ENCODE measurements around the gene LOC128125822.

LOC128125822 gene

GRCh38 chr6:63537959-63538300, 34.4 kb upstream of the LOC128125822 start:
- no peak overlapping the region for H3K4me3 Mint-ChIP-seq
- H3K36me3 Mint-ChIP-seq (ENCODE audit: low read depth): no peaks in the 10 kb centered on the region
- H3K4me1 Mint-ChIP-seq: no peaks in the 10 kb centered on the region
- DNase-seq: no peak
- no peaks in the 10 kb centered on the region for H3K9me3 Mint-ChIP-seq
- H3K27ac Mint-ChIP-seq: no peak overlapping the region
- ChIA-PET CTCF (interaction anchor here (1.4 kb wide), 1 partner anchor 10 kb away, joined by 4 read pairs; no protein-coding TSS in a partner anchor), POLR2A (no interaction called here)
- H3K27me3 Mint-ChIP-seq: peaks cover 15% of the 10 kb centered on the region

- Mint-ChIP-seq H3K4me1 (no peaks in the 10 kb centered on the region), H3K36me3 (ENCODE audit: low read depth) (no peaks in the 10 kb centered on the region), H3K27ac (no peak overlapping the region), H3K27me3 (peaks cover 19% of the 10 kb centered on the region), H3K4me3 (no peak overlapping the region), H3K9me3 (no peaks in the 10 kb centered on the region)
- ChIA-PET CTCF (interaction anchor here (1.4 kb wide), 1 partner anchor 11 kb away, joined by 4 read pairs; no protein-coding TSS in a partner anchor), POLR2A (interaction anchor here (0.6 kb wide), 1 partner anchor 28 kb away, joined by 3 read pairs; no protein-coding TSS in a partner anchor)
- no peak for DNase-seq
Measured at GRCh38 chr6:63538550-63538949, 33.7 kb upstream of the LOC128125822 start.

GRCh38 chr6:63543001-63543400, 29.3 kb upstream of the LOC128125822 start:
- Mint-ChIP-seq H3K4me1 (no peaks in the 10 kb centered on the region), H3K9me3 (no peaks in the 10 kb centered on the region), H3K4me3 (no peak overlapping the region), H3K27me3 (peaks cover 34% of the 10 kb centered on the region), H3K36me3 (ENCODE audit: low read depth) (no peaks in the 10 kb centered on the region), H3K27ac (no peak overlapping the region)
- ChIA-PET POLR2A (no interaction called here), CTCF (no interaction called here)
- no peak for DNase-seq

GRCh38 chr6:63543982-63544381, 28.3 kb upstream of the LOC128125822 start:
- POLR2A ChIA-PET: no interaction called here

GRCh38 chr6:63546236-63546635, 26.0 kb upstream of the LOC128125822 start:
- H3K4me1 Mint-ChIP-seq: no peaks in the 10 kb centered on the region
- ChIA-PET POLR2A (no interaction called here), CTCF (no interaction called here)
- no peaks in the 10 kb centered on the region for H3K9me3 Mint-ChIP-seq
- no peak overlapping the region for H3K4me3 Mint-ChIP-seq
- DNase-seq: no peak
- H3K27me3 Mint-ChIP-seq: peaks cover 31% of the 10 kb centered on the region
- no peaks in the 10 kb centered on the region for H3K36me3 Mint-ChIP-seq (ENCODE audit: low read depth)
- no peak overlapping the region for H3K27ac Mint-ChIP-seq

More at GRCh38 chr6:63543982-63544381, 28.3 kb upstream of the LOC128125822 start:
- Mint-ChIP-seq H3K4me3 (no peak overlapping the region), H3K4me1 (no peaks in the 10 kb centered on the region), H3K27ac (no peak overlapping the region), H3K27me3 (peaks cover 34% of the 10 kb centered on the region), H3K9me3 (no peaks in the 10 kb centered on the region), H3K36me3 (ENCODE audit: low read depth) (no peaks in the 10 kb centered on the region)
- no peak for DNase-seq
- CTCF ChIA-PET: no interaction called here

- ChIA-PET CTCF (no interaction called here), POLR2A (no interaction called here)
- H3K4me1 Mint-ChIP-seq: no peaks in the 10 kb centered on the region
- no peaks in the 10 kb centered on the region for H3K36me3 Mint-ChIP-seq (ENCODE audit: low read depth)
- no peaks in the 10 kb centered on the region for H3K9me3 Mint-ChIP-seq
- H3K27me3 Mint-ChIP-seq: peaks cover 28% of the 10 kb centered on the region
- no peak overlapping the region for H3K4me3 Mint-ChIP-seq
- H3K27ac Mint-ChIP-seq: no peak overlapping the region
- DNase-seq: no peak
Measured at GRCh38 chr6:63546697-63547096, 25.6 kb upstream of the LOC128125822 start.

GRCh38 chr6:63549076-63549475, 23.2 kb upstream of the LOC128125822 start:
- Mint-ChIP-seq H3K4me1 (no peaks in the 10 kb centered on the region), H3K9me3 (no peaks in the 10 kb centered on the region), H3K27ac (no peak overlapping the region), H3K4me3 (no peak overlapping the region), H3K36me3 (ENCODE audit: low read depth) (no peaks in the 10 kb centered on the region), H3K27me3 (peaks cover 13% of the 10 kb centered on the region)
- DNase-seq: no peak
- CTCF ChIA-PET: interaction anchor here (0.7 kb wide), 1 partner anchor 25 kb away, joined by 3 read pairs; no protein-coding TSS in a partner anchor
- POLR2A ChIA-PET: no interaction called here

- Mint-ChIP-seq H3K4me3 (no peak overlapping the region), H3K9me3 (no peaks in the 10 kb centered on the region)
- DNase-seq: no peak
Measured at GRCh38 chr6:63553208-63553607, 19.1 kb upstream of the LOC128125822 start.

GRCh38 chr6:63553900-63554299, 18.4 kb upstream of the LOC128125822 start:
- Mint-ChIP-seq H3K27ac (no peak overlapping the region), H3K4me3 (no peak overlapping the region), H3K9me3 (no peaks in the 10 kb centered on the region), H3K4me1 (no peaks in the 10 kb centered on the region), H3K27me3 (peaks cover 13% of the 10 kb centered on the region), H3K36me3 (ENCODE audit: low read depth) (no peaks in the 10 kb centered on the region)
- no peak for DNase-seq
- POLR2A ChIA-PET: no interaction called here
- CTCF ChIA-PET: no interaction called here

More at GRCh38 chr6:63553208-63553607, 19.1 kb upstream of the LOC128125822 start:
- peaks cover 8% of the 10 kb centered on the region for H3K27me3 Mint-ChIP-seq
- POLR2A ChIA-PET: no interaction called here
- H3K36me3 Mint-ChIP-seq (ENCODE audit: low read depth): no peaks in the 10 kb centered on the region
- CTCF ChIA-PET: no interaction called here
- no peaks in the 10 kb centered on the region for H3K4me1 Mint-ChIP-seq
- no peak overlapping the region for H3K27ac Mint-ChIP-seq

GRCh38 chr6:63554782-63555181, 17.5 kb upstream of the LOC128125822 start:
- Mint-ChIP-seq H3K36me3 (ENCODE audit: low read depth) (no peaks in the 10 kb centered on the region), H3K27me3 (peaks cover 13% of the 10 kb centered on the region), H3K4me3 (no peak overlapping the region), H3K9me3 (no peaks in the 10 kb centered on the region), H3K27ac (no peak overlapping the region), H3K4me1 (no peaks in the 10 kb centered on the region)
- ChIA-PET POLR2A (no interaction called here), CTCF (no interaction called here)
- no peak for DNase-seq

- ChIA-PET POLR2A (no interaction called here), CTCF (no interaction called here)
- H3K27ac Mint-ChIP-seq: no peak overlapping the region
Measured at GRCh38 chr6:63556369-63556768, 15.9 kb upstream of the LOC128125822 start.

GRCh38 chr6:63558278-63558677, 14.0 kb upstream of the LOC128125822 start:
- no peaks in the 10 kb centered on the region for H3K9me3 Mint-ChIP-seq
- peaks cover 16% of the 10 kb centered on the region for H3K27me3 Mint-ChIP-seq
- no peak overlapping the region for H3K4me3 Mint-ChIP-seq
- H3K4me1 Mint-ChIP-seq: no peaks in the 10 kb centered on the region
- CTCF ChIA-PET: no interaction called here
- H3K36me3 Mint-ChIP-seq (ENCODE audit: low read depth): no peaks in the 10 kb centered on the region
- no peak for DNase-seq
- no peak overlapping the region for H3K27ac Mint-ChIP-seq
- POLR2A ChIA-PET: no interaction called here

More at GRCh38 chr6:63556369-63556768, 15.9 kb upstream of the LOC128125822 start:
- H3K4me3 Mint-ChIP-seq: no peak overlapping the region
- H3K9me3 Mint-ChIP-seq: no peaks in the 10 kb centered on the region
- H3K4me1 Mint-ChIP-seq: no peaks in the 10 kb centered on the region
- DNase-seq: no peak
- H3K36me3 Mint-ChIP-seq (ENCODE audit: low read depth): no peaks in the 10 kb centered on the region
- peaks cover 14% of the 10 kb centered on the region for H3K27me3 Mint-ChIP-seq

- POLR2A ChIA-PET: no interaction called here
- DNase-seq: no peak
- no peak overlapping the region for H3K27ac Mint-ChIP-seq
- no peaks in the 10 kb centered on the region for H3K9me3 Mint-ChIP-seq
- CTCF ChIA-PET: no interaction called here
- peaks cover 16% of the 10 kb centered on the region for H3K27me3 Mint-ChIP-seq
- H3K4me1 Mint-ChIP-seq: no peaks in the 10 kb centered on the region
- H3K4me3 Mint-ChIP-seq: no peak overlapping the region
- H3K36me3 Mint-ChIP-seq (ENCODE audit: low read depth): no peaks in the 10 kb centered on the region
Measured at GRCh38 chr6:63560801-63561287, 11.4 kb upstream of the LOC128125822 start.

- Mint-ChIP-seq H3K4me1 (no peaks in the 10 kb centered on the region), H3K9me3 (no peaks in the 10 kb centered on the region), H3K27me3 (peaks cover 14% of the 10 kb centered on the region), H3K4me3 (no peak overlapping the region), H3K27ac (no peak overlapping the region), H3K36me3 (ENCODE audit: low read depth) (no peaks in the 10 kb centered on the region)
- ChIA-PET CTCF (no interaction called here), POLR2A (no interaction called here)
- no peak for DNase-seq
Measured at GRCh38 chr6:63561288-63561687, 11.0 kb upstream of the LOC128125822 start.
